Fibroblast of peridontal ligament (primary cell): ENCODE results near the gene PRDM11.

Experiments used
- DNase-seq: peaks from one replicate; pipeline ENCODE4 v3.0.0-alpha.2; 2010; ENCODE audit errors: extremely low read depth

Gene PRDM11

DNA sequence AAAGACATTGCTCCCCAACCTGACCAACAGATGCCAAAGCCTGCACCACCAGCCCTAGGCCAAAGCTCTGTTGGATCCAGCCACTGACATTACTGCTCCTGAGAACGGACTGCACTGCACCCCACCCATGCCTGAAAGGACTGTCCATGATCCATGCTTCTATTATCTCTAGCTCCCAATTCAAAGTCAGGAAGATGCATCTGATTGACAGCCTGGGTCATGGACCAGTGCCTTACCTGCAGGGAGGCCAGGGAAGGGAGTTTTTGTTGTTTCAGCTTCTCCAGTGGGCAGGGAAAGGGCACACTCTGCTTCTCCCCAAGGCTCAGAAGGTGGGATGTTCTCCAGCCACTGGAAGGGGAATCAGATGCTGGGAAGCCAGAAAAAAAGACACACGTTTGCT lies 4.8 kb upstream of the PRDM11 start:
- DNase-seq, result no peak

GRCh38 chr11:45142241-45143055 lies 4.0 kb upstream of the PRDM11 start:
- DNase-seq, result peak; percentile 25

- DNase-seq, result no peak
These were observed 2.9 kb upstream of the PRDM11 start for GRCh38 chr11:45143494-45143893.

DNA sequence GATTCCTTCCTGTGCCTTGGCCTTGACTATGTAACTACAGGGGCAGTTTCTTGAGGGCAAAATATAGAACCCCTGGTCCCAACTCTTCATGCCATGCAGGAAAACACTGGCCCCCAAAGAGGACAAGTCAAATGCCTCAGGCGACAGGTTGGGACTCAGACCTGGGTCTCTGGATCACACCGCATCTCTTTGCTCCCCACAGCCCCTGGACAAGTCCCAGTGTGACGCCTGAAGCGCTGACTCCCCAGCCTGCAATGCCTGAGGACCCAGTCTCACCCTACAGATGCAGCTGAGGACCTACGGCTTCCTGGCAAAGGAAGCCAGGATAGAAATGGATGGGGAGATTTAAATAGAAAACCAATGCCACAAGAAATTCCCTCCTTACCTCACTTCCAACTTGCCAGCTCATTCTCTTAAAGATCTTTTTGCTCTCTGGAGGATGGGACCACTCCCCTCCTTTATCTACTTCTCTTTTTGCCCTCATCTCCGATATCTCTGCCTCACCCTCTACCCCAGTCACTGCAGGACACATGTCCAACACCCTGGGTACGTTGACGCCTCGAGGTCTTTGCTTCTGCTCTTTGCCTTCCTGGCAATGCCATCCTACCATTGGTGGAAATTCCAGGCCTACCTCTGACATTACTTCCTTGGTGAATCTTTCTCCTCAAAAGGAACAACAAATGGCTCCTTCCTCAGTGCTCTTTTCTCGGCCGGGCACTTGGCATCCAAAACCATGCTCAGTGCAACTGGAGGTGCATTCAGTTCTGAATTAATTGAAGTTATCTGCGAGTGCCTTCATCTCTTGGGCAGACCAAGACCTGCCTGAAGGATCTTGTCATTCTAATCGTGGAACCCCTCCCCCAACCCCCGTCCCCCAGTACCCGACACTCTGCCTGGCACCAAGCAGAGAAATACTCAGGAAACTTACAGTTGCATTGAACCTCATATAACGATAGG lies 2.0 kb upstream of the PRDM11 start:
- no peak for DNase-seq

- DNase-seq, result no peak
These were observed 1.4 kb upstream of the PRDM11 start for GRCh38 chr11:45145083-45145378.

DNA sequence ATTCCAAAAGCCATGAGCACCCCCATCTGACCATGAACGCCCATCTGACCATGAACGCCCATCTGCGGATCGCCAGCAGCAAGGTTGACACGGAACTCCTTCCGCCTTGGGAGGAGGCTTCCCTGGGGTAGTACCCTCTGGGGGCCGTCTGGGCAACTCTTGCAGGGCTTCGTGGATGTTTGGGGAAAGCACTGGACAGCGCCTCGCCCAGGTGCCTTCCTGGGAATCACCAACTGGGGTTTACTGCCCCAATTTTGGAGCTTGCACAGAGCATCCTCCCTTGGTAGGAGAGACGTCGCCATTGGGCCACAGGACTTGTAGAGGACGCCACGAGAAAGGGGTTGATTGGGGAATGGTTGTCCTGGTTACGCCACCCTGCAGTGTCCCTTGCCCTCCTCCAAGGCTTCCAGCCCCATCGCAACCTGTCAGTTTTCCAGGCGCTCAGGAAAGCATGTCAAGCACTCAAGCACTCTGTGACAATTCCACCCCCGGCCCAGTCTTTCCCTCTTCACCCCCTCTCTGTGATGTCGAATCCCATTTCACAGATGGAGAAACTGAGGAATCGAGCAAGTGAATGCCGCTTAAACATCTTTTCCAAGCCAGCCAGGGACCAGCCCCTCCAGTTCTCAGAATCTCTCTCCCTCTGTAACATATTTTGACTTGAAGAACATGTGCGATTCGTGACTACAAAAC lies 914 bp upstream of the PRDM11 start:
- peak; percentile 44 for DNase-seq

DNA sequence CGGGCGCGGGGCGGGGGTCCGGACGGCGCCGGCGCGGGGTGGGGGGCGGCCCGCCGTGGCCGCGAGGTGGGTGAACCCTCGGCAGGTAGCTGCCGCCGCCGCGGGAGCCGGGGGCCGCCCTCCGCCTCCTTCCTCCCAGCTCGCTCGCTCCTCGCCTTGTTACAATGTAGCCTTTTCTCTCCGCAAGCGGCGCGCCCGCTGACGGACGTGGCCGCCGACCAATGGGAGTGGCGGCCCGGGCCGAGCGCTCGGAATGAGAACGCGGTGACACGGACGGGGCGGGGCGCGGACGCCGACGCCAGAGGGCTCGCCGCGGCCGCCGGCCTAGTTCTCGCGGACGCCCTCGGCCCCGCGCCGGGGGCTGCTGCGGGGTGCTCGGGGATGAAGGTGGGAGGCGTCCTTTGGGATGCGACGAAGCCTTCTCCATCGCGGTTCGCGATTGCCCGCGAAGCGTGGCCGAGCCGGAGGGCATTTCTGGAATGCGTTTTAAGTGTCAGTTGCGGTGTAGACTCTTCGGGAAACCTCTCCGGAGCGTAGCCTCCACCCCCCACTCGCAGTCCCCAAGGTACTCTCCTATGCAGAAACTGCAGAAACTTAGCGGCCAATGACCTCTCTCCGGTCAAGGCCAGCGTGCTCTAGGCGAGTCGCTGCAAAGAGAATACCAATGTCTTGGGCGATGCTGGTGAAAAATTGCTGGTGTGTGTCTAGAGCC lies 734 bp downstream of the PRDM11 start:
- DNase-seq, result peak; percentile 90

DNA sequence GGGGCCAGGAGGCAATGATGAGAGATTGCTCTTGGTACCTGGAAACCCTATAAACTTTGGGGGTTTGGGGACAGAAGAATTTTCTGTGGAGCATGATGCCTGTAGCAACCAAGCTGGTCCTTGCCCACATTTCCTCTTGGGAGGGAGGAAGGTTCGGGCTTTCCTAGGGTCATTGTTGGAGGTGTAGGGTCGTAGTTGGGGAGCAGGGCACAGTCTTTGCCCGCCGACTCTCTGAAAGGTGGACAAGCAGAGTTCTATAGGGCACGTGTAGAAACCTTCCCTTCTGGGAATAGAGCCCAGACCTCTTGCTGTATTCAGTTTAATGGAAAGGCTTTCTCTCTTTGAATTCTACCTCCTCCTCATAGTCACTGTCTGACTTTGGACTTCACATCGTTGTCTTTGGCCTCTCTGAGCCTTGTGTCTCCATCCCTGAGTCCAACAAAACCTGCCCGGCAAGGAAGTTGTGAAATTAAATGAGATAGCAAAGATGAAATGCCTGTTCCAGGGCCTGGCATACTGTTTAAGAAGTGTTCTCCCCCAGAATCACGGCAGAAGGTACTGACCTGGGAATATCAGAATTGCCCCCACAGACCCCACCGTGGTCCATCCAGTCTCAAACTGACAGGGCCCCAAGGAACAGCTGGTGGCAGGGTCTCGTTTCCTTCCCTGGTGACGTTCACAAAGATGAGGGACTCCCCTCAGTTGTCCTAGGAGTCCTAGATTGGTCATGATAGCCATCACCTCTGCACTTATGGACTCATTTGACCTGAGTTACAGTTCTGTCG lies 1.6 kb downstream of the PRDM11 start:
- DNase-seq, result no peak

DNA sequence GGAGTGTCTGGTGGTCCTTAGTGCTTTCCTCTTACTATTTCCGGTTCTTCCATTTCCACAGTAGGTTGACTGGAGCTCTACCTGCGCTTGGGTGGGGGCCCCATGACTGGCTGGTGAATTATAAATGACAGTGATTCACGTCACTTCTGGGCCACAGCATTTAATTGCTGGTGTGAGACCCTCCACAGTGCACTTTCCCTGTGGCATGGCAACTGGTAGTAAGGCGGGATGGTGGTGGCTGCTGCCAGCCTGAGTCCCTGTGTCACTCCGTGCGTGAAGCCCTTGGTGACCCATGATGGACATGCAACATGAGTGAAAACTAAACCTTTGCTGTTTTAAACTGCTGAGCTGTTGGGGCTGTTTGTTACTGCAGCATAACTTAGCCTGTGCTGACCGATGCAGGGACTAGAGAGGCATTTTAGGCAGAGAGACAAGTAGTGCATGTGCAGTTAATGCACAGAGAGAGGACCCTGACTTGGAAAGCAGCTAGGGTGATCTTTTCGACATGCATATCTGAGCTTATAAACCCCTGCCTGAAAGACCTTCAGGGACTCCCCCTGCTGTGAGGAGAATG lies 3.1 kb downstream of the PRDM11 start:
- no peak for DNase-seq

GRCh38 chr11:45150301-45150700 lies 3.9 kb downstream of the PRDM11 start:
- no peak for DNase-seq

DNA sequence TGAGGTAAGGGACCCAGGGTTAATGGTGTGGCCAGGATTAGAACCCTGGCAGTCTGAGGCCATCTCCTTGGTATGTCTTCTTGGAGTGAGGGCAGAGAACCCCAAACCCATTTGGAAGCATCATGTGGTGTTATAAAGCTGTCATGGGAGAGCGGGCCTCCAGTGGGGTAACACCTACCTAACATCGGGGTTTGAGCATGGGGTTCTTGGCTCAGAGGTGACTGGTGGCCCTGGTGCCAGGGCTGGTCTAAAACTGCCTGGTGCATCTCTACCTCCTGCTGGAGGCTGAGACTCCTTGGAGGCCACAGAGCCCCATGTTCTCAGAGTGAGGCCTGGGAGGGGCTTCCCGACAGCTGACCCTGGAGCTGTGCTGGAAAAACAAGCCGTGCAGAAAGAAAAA lies 4.5 kb downstream of the PRDM11 start:
- DNase-seq, result no peak

DNA sequence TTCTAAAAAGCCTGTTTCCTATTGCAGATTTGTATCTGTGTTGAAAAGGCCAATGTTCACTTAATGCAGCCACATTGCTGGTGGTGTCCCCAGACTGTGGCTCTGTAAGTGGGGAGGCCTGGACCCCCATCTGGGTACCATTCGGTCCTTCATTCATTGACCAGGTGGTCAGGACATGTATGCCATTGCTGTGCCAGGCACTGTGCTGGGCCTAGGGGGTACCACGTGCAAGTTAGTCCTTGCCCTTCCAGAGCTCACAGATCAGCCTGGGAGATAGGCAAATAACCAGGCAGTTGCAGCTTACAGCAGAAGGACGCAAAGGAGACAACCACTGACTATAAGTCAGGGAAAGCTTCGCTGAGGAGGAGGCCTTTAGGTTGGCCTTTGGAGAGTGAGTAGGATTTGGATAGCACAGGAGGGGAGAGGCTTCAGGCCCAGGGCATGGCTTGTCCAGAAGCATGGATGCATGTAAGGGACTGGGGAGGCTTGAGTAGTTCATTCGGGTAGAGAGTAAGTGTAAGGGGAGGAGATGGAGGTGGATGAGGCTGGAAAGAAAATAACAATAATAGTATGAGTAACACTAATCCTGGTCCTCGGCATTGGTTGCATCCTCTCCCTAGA lies 5.0 kb downstream of the PRDM11 start:
- DNase-seq, result no peak

- DNase-seq, result no peak
These were observed 6.5 kb downstream of the PRDM11 start for GRCh38 chr11:45152740-45153595.

DNA sequence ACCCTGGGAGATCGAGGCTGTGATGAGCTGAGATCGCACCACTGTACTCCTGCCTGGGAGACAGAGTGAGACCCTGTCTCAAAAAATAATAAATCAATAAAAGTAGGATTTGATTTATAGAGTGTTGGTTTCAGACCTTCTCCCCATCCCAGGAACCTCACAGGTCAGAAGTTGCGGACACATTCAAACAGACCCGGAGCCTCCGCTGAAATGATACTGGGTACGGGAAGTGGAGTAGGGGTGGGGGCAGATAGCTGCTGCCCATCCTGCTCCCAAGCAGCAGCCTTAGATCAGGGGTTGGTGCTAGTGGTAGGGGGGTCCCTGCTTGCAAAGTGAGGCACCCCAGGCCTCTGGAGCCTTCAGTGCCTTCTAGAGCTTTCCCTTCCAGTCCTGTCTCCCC lies 7.8 kb downstream of the PRDM11 start:
- no peak for DNase-seq

DNA sequence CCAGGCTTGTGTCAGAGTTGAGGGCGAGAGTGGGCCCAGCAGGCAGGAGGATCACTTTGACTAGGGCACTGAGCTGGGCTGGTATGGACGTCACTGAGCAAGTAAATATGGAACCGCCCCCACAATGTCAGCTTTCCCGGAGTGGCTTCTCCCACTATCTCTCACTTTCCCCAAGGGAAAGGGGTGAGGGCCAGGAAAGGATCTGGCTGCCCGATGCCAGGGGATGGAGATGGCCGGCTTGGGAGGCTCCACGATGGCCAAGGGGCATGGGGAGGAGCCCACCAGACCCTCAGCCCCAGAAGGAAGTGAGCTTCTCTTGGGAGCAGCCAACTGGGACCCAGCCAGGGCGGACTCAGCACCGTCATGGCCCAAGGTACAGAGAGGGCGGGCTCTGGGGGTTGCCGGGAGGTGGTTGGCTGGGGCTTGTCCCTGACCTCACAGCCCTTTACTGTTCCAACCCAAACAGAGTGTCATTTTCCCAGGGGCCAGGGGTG lies 8.7 kb downstream of the PRDM11 start:
- no peak for DNase-seq

DNA sequence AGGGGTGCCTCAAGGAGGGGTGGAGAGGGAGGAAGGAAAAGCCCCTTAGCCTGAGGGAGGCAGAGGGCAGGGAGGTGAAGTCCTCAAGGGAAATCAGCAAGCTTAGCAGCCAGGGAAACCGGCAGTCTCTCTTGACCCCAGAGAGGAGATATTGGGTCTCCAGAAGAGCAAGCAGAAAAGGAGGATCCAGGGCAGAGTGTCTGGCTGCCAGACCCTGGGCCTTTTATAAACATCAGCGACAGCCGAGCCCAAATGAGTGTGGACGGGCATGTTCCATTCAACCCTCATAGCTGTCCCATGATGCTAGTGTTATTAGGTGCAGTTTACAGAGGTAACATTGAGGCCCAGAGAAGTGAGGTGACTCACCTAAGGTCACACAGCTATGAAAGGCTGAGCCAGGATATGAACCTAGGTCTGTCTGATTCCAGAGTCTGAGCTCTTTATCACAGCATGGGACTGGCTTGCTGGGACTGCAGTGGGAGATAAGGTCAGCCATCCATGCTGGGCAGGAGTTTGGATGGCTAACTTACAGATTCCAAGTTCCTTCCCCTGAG lies 9.3 kb downstream of the PRDM11 start:
- DNase-seq, result no peak

GRCh38 chr11:45156201-45156600 lies 9.8 kb downstream of the PRDM11 start:
- no peak for DNase-seq

DNA sequence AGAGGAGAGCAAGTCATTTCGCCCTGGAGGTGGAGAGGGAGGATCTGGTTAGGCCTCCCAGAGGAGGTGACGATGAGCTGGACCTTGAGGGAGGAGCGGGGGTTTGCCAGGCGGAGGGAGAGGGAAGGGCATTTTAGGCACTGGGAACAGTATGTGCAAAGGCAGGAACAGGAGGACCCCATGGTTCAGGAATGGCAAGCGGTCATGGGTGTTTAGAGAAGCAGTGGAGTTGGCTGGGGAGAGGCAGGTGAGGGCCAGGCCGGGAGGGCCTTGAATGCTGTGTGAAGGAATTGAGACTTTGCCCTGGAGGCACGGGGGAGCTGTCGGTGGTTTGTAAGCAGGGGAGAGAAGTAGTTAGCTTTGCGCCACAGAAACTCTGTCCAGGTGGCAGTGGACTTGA lies 10.3 kb downstream of the PRDM11 start:
- no peak for DNase-seq
